Measurements from ENCODE around the gene OTOP2.

DNA sequence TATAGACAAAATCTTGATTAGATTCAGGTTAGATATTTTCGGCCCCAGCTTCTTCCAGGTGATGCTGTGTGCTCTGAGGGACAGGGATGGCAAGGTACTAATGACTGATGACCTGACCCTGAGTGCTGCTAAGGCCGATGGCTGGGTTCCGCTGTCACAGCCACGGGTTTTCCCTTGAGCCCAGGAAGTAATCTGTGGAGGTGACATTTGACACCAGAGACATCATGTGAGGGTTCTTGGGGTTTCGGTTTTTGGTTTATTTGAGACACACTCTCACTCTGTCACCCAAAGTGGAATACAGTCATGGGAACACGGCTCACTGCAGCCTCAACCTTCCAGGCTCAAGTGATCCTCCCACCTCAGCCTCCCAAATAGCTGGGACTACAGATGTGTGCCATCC is 21.5 kb downstream of the OTOP2 start:
- TF ChIP-seq, protein P1, sequence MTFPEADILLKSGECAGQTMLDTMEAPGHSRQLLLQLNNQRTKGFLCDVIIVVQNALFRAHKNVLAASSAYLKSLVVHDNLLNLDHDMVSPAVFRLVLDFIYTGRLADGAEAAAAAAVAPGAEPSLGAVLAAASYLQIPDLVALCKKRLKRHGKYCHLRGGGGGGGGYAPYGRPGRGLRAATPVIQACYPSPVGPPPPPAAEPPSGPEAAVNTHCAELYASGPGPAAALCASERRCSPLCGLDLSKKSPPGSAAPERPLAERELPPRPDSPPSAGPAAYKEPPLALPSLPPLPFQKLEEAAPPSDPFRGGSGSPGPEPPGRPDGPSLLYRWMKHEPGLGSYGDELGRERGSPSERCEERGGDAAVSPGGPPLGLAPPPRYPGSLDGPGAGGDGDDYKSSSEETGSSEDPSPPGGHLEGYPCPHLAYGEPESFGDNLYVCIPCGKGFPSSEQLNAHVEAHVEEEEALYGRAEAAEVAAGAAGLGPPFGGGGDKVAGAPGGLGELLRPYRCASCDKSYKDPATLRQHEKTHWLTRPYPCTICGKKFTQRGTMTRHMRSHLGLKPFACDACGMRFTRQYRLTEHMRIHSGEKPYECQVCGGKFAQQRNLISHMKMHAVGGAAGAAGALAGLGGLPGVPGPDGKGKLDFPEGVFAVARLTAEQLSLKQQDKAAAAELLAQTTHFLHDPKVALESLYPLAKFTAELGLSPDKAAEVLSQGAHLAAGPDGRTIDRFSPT (tag by site-specific recombination; IDR thresholded peaks at IDR 0.05) = no peak
- TF ChIP-seq ZNF670 (tag by site-specific recombination; IDR thresholded peaks at IDR 0.05; ENCODE audit: low read depth) (no peak), ZNF19 (tag by site-specific recombination; IDR thresholded peaks at IDR 0.05; ENCODE audit: low read depth) (no peak), IKZF3 (tag by site-specific recombination; IDR thresholded peaks at IDR 0.05) (no peak)

Data from HEK293 (cell line).